T-cell (primary cell): ENCODE results near the gene SMG5. TPM values are rescaled to one million over a fixed set of nuclear protein-coding genes. Genes with fewer than 3 reads are reported as not detected.
"Not testable (repeated sequence)": the region's sequence is repeated elsewhere in the genome, so short reads cannot be mapped to it uniquely, and the experiment has no call there.

Experiments used
- ATAC-seq, 4 experiments: fragments of 200-7000 bp in 3 of 4; fragments of 150-1000 bp in 1 of 4; cut with Tn5 transposase; replicated peaks in 1 of 4; 1 replicate in 3 of 4; 2 replicates in 1 of 4; pipeline ENCODE4 v1.10.0; 2021; ENCODE audit warnings: moderate library complexity in 3 of 4, mild to moderate bottlenecking in 2 of 4, moderate number of reproducible peaks in 1 of 4
- CTCF ChIA-PET, 2 donors: fragments of 300-600 bp; sonication (Branson Sonifier 250); formaldehyde crosslinking; loops; one replicate each; lab custom pipeline; 2022; ENCODE audit warnings: antibody characterized with exemption in 2 of 2; lab: Charles Lee
- POLR2A ChIA-PET, 2 donors: fragments of 300-600 bp; sonication (Branson Sonifier 250); formaldehyde crosslinking; loops; one replicate each; lab custom pipeline; 2022; ENCODE audit warnings: antibody characterized with exemption in 2 of 2; lab: Charles Lee
- DNase-seq, 35 experiments: peaks; one replicate each; pipeline versions ENCODE4 v3.0.0 to v3.0.0-alpha.2; 2013 to 2023
- H3K27ac ChIP-seq: one replicate; pipeline ENCODE4 v1.5.1; 2013; ENCODE audit warnings: low read length
- H3K27me3 ChIP-seq, 2 experiments: replicated peaks in 1 of 2; 1 replicate in 1 of 2; 2 replicates in 1 of 2; pipeline versions ENCODE4 v1.6.1 to v1.7.0; 2013; ENCODE audit warnings: low read length in 1 of 2, mixed read lengths in 1 of 2; ENCODE audit not compliant: control insufficient read depth in 2 of 2, insufficient read depth in 2 of 2; ENCODE audit errors: extremely low read depth in 1 of 2
- H3K36me3 ChIP-seq, 2 donors: 1 replicate in 1 of 2; 2 replicates in 1 of 2; pipeline versions ENCODE4 v1.6.1 to v1.7.0; 2013; ENCODE audit warnings: low read length in 1 of 2; ENCODE audit not compliant: control insufficient read depth in 2 of 2, insufficient read depth in 1 of 2; ENCODE audit errors: extremely low read depth in 1 of 2
- H3K4me1 ChIP-seq, 2 experiments: 1 replicate in 1 of 2; 2 replicates in 1 of 2; pipeline versions ENCODE4 v1.6.1 to v1.7.0; 2013; ENCODE audit warnings: low read length in 2 of 2, mixed read lengths in 1 of 2; ENCODE audit not compliant: insufficient read depth in 2 of 2, control insufficient read depth in 1 of 2; ENCODE audit errors: extremely low read depth in 1 of 2
- H3K4me3 ChIP-seq, 2 donors: 1 replicate in 1 of 2; 2 replicates in 1 of 2; pipeline versions ENCODE4 v1.5.1 to v1.7.0; 2013; ENCODE audit warnings: mild to moderate bottlenecking in 2 of 2, low read length in 1 of 2, moderate library complexity in 1 of 2; ENCODE audit not compliant: control insufficient read depth in 1 of 2; ENCODE audit errors: extremely low read depth in 1 of 2
- H3K9me3 ChIP-seq: 2 replicates; pipeline ENCODE4 v1.7.0; 2013
- H3K27ac Mint-ChIP-seq, 2 donors: one replicate each; pipeline ENCODE4 v1.8.0; 2020 to 2021; ENCODE audit warnings: mild to moderate bottlenecking in 2 of 2, mixed read lengths in 2 of 2
- H3K27me3 Mint-ChIP-seq, 2 donors: one replicate each; pipeline ENCODE4 v1.8.0; 2021 to 2022; ENCODE audit warnings: mixed read lengths in 2 of 2
- H3K36me3 Mint-ChIP-seq: one replicate; pipeline ENCODE4 v1.8.0; 2021; ENCODE audit warnings: mixed read lengths
- H3K4me1 Mint-ChIP-seq, 3 donors: one replicate each; pipeline ENCODE4 v1.8.0; 2020 to 2022; ENCODE audit warnings: mixed read lengths in 3 of 3, mild to moderate bottlenecking in 1 of 3
- H3K4me3 Mint-ChIP-seq, 3 donors: one replicate each; pipeline ENCODE4 v1.8.0; 2020 to 2022; ENCODE audit warnings: mild to moderate bottlenecking in 3 of 3, mixed read lengths in 3 of 3, moderate library complexity in 3 of 3
- H3K9me3 Mint-ChIP-seq, 3 donors: one replicate each; pipeline ENCODE4 v1.8.0; 2020 to 2022; ENCODE audit warnings: mixed read lengths in 3 of 3
- WGBS: methylation state at CpG from one replicate; pipeline ENCODE4 v1.1.5; 2013; ENCODE audit warnings: missing lambda C conversion rate; ENCODE audit not compliant: insufficient coverage; 5-methylcytosine and 5-hydroxymethylcytosine counted together
- total RNA-seq, 35 experiments: library from RNA in 6 of 35; stranded (reverse) in 6 of 35; fragments of 120-200 nt in 1 of 35; gene quantifications; one replicate each; pipeline versions ENCODE4 v1.2.1 to v1.2.4 and lab custom pipeline; 2013 to 2026

The SMG5 gene
- total RNA-seq, 5 donors from 2014 or later (not counting 1 experiment from before 2014, with no cell fraction given) = 60.5 to 84.2 (median 81.3) TPM

DNA sequence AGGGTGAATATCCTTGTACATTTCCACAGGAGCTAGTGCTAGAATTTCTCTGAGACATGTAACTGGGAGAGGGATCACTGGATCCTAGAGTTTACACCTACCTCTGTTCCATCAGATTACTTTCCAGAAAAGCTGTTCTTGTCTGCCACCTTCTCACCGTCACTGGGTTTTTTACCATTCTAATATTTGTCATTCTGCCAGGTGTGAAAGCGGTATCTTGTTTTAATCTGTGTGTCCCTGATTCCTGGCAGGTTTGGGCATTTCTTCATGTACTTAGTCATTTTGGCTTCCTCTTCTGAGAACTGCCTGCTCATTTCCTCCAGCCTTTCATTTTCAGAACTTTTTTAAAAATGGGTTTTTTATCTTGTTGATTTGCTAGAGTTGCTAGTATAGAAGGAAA, 64.8 kb downstream of the SMG5 start:
- Histone ChIP-seq H3K27me3 (no peaks in the 10 kb centered on the region), H3K4me3 (no peak overlapping the region), H3K4me1 (peaks cover 7 to 43% of the 10 kb centered on the region in 2 experiments), H3K9me3 (no peaks in the 10 kb centered on the region), H3K27ac (peak overlapping the region; percentile 52), H3K36me3 (peaks cover 13 to 29% of the 10 kb centered on the region in 2 donors)
- Mint-ChIP-seq H3K36me3 (peaks cover 23% of the 10 kb centered on the region), H3K4me1 (peaks cover 46 to 72% (median 71%) of the 10 kb centered on the region in 3 donors), H3K4me3 (peak overlapping the region; percentile 43 to 62 (median 57)), H3K27me3 (no peaks in the 10 kb centered on the region), H3K9me3 (no peaks in the 10 kb centered on the region), H3K27ac (peak overlapping the region; percentile 89 to 92)
- ChIA-PET CTCF (interaction anchor here (0.6 to 0.8 kb wide), 3 partner anchors 12 to 24 kb away, joined by 3 to 6 read pairs (median 3); partner anchors contain the start of gene SLC25A44 (in 1 of the 2)), POLR2A (interaction anchor here (0.5 to 0.9 kb wide), 3 partner anchors 123 to 946 kb away, joined by 3 to 9 read pairs (median 3); no protein-coding TSS in a partner anchor)
- ATAC-seq = peak in 3 of 4 experiments; percentile 34 to 43 (median 41)
- WGBS = no CpG with 5 or more reads among the region's 2 CpGs
- peak in 2 of 35 experiments; percentile 8 to 52 for DNase-seq

DNA sequence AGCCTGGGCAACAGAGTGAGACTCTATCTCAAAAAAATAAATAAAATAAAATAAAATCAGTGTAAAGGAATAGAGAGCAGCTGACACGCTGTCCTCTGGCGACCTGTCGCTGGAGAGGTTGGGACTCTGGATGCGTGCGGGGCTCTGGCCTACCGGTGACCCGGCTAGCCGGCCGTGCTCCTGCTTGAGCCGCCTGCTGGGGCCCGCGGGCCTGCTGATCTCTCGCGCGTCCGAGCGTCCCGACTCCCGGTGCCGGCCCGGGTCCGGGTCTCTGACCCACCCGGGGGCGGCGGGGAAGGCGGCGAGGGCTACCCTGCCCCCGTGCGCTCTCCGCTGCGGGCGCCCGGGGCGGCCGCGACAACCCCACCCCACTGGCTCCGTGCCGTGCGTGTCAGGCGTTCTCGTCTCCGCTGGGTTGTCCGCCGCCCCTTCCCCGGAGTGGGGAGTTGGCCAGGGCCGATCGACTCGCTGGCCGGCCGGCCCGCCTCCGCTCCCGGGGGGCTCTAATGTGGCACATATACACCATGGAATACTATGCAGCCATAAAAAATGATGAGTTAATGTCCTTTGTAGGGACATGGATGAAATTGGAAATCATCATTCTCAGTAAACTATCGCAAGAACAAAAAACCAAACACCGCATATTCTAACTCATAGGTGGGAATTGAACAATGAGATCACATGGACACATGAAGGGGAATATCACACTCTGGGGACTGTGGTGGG, 66.1 kb downstream of the SMG5 start:
- H3K9me3 Mint-ChIP-seq, H3K27me3 ChIP-seq, H3K27ac ChIP-seq, H3K9me3 ChIP-seq, ATAC-seq, H3K27ac Mint-ChIP-seq, H3K27me3 Mint-ChIP-seq, H3K4me3 ChIP-seq, H3K4me3 Mint-ChIP-seq, POLR2A ChIA-PET, CTCF ChIA-PET: not testable (repeated sequence)
- 98% methylated on average over 25 of the region's 55 CpGs for WGBS
- DNase-seq = peak in 1 of 35 experiments; percentile 43
- Histone ChIP-seq H3K4me1 (peaks cover 7 to 46% of the 10 kb centered on the region in 2 experiments), H3K36me3 (peaks cover 5 to 21% of the 10 kb centered on the region in 2 donors)
- peaks cover 48 to 68% (median 65%) of the 10 kb centered on the region in 3 donors for H3K4me1 Mint-ChIP-seq
- H3K36me3 Mint-ChIP-seq = peaks cover 13% of the 10 kb centered on the region

GRCh38 chr1:156214024-156214748, 68.4 kb downstream of the SMG5 start:
- no peak for ATAC-seq
- Mint-ChIP-seq H3K4me1 (peaks cover 37 to 54% (median 50%) of the 10 kb centered on the region in 3 donors), H3K27ac (peak overlapping the region; percentile 57 to 77), H3K27me3 (no peaks in the 10 kb centered on the region), H3K4me3 (peak overlapping the region; percentile 79 to 95 (median 95)), H3K9me3 (no peaks in the 10 kb centered on the region), H3K36me3 (peaks cover 9% of the 10 kb centered on the region)
- Histone ChIP-seq H3K27me3 (no peaks in the 10 kb centered on the region), H3K4me3 (no peak overlapping the region), H3K36me3 (peaks cover 4 to 23% of the 10 kb centered on the region in 2 donors), H3K27ac (peak overlapping the region; percentile 97), H3K9me3 (no peaks in the 10 kb centered on the region), H3K4me1 (peaks cover 7 to 44% of the 10 kb centered on the region in 2 experiments)
- ChIA-PET POLR2A (interaction anchor here in 1 of 2 donors (0.6 to 1.9 kb wide), 4 partner anchors 20 to 292 kb away, joined by 3 to 32 read pairs (median 3); partner anchors contain the start of gene SLC25A44), CTCF (interaction anchor here (0.6 to 2.7 kb wide), 6 partner anchors 11 to 891 kb away, joined by 3 to 40 read pairs (median 4); no protein-coding TSS in a partner anchor)
- DNase-seq = no peak
- WGBS = 75% methylated on average over 3 of the region's 16 CpGs

DNA sequence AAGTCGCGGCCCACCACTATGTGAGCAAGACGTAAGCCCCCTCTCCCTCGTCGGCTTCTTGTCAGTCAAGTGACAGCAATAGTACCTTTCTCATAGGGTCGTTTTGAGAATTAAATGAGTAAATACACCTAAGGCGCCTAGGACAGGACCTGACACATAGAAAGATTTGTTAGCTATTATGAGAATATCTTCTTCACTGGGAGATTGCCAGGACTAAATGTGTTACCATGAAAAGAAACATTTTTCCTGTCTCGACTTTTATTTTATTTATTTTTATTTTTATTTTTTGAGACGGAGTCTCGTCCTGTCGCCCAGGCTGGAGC, 69.0 kb downstream of the SMG5 start:
- Histone ChIP-seq H3K9me3 (no peaks in the 10 kb centered on the region), H3K27me3 (no peaks in the 10 kb centered on the region), H3K27ac (peak overlapping the region; percentile 97), H3K36me3 (peaks cover 4 to 29% of the 10 kb centered on the region in 2 donors), H3K4me3 (peak overlapping the region; percentile 91 to 93), H3K4me1 (peaks cover 7 to 42% of the 10 kb centered on the region in 2 experiments)
- DNase-seq = no peak
- POLR2A ChIA-PET = interaction anchor here (0.6 to 1.9 kb wide), 5 partner anchors 11 to 112 kb away, joined by 3 to 32 read pairs (median 3); partner anchors contain the start of gene SLC25A44 (in 1 of the 2)
- ATAC-seq = no peak
- Mint-ChIP-seq H3K4me1 (peaks cover 34 to 52% (median 46%) of the 10 kb centered on the region in 3 donors), H3K36me3 (peaks cover 14% of the 10 kb centered on the region), H3K27me3 (no peaks in the 10 kb centered on the region), H3K9me3 (no peaks in the 10 kb centered on the region), H3K4me3 (peak overlapping the region; percentile 95 to 96 (median 95)), H3K27ac (peak overlapping the region; percentile 98)
- CTCF ChIA-PET = interaction anchor here (0.6 to 2.7 kb wide), 8 partner anchors 11 to 890 kb away, joined by 3 to 40 read pairs (median 4); partner anchors contain the start of gene SLC25A44 (in 1 of the 2)
- whole genome bisulfite sequencing = 86% methylated on average over 3 of the region's 11 CpGs

DNA sequence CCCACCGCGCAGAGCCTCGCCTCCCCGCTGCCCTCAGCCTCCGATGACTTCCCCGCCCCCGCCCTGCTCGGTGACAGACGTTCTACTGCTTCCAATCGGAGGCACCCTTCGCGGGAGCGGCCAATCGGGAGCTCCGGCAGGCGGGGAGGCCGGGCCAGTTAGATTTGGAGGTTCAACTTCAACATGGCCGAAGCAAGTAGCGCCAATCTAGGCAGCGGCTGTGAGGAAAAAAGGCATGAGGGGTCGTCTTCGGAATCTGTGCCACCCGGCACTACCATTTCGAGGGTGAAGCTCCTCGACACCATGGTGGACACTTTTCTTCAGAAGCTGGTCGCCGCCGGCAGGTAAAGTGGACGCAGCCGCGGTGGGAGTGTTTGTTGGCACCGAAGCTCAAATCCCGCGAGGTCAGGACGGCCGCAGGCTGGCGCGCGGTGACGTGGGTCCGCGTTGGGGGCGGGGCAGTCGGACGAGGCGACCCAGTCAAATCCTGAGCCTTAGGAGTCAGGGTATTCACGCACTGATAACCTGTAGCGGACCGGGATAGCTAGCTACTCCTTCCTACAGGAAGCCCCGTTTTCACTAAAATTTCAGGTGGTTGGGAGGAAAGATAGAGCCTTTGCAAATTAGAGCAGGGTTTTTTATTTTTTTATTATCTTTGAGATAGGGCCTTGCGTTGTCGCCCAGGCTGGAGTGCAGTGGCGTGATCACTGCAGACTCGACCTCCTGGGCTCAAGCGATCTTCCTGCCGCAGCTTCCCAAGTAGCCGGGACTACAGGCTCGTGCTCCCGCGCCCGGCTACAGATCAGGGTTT, 69.6 kb downstream of the SMG5 start, which contains the start of gene PMF1:
TSS of gene PMF1 (plus strand) at position 175 of the 811 bp plus-strand sequence. CDS start at position 184, 9 bp downstream.
- Histone ChIP-seq H3K4me3 (peak within 1 kb of the TSS; percentile 91 to 93), H3K27ac (peak within 1 kb of the TSS; percentile 97), H3K27me3 (no peaks in the 10 kb centered on the region), H3K9me3 (no peaks in the 10 kb centered on the region), H3K4me1 (peaks cover 7 to 37% of the 10 kb centered on the region in 2 experiments), H3K36me3 (peaks cover 4 to 34% of the 10 kb centered on the region in 2 donors)
- peaks cover 16% of the 10 kb centered on the region for H3K36me3 Mint-ChIP-seq
- WGBS = 0% methylated on average over 52 of the region's 61 CpGs
- H3K4me3 Mint-ChIP-seq = peak within 1 kb of the TSS; percentile 95 to 96 (median 95)
- POLR2A ChIA-PET = interaction anchor here (0.5 to 1.9 kb wide), 11 partner anchors 12 to 469 kb away, joined by 3 to 32 read pairs (median 4); partner anchors contain the start of genes SLC25A44 (in 1 of the 2) and SMG5 (in 1 of the 2)
- peaks cover 31 to 48% (median 42%) of the 10 kb centered on the region in 3 donors for H3K4me1 Mint-ChIP-seq
- H3K9me3 Mint-ChIP-seq = no peaks in the 10 kb centered on the region
- no peaks in the 10 kb centered on the region for H3K27me3 Mint-ChIP-seq
- DNase-seq = peak; percentile 90 to 96 (median 94)
- peak; percentile 95 to 97 (median 96) for ATAC-seq
- H3K27ac Mint-ChIP-seq = peak within 1 kb of the TSS; percentile 98
- CTCF ChIA-PET = interaction anchor here (0.6 to 2.7 kb wide), 6 partner anchors 12 to 116 kb away, joined by 3 to 40 read pairs (median 4); partner anchors contain the start of gene SLC25A44 (in 1 of the 2)
